ENCODE results near the gene MRPL24.

The MRPL24 gene

GRCh38 chr1:156693848-156694689 lies 46.8 kb downstream of the MRPL24 start:
- Histone ChIP-seq H3K79me2 (ENCODE audit: low read length) (no peaks in the 10 kb centered on the region), H3K4me1 (ENCODE audit: low read length) (peaks cover 9% of the 10 kb centered on the region), H3K27me3 (ENCODE audit: low read depth, low read length) (peaks cover 47% of the 10 kb centered on the region), H3K9me3 (ENCODE audit: insufficient read depth, low read length) (no peaks in the 10 kb centered on the region), H3K36me3 (replicated peaks; ENCODE audit: low read depth, low read length) (no peaks in the 10 kb centered on the region), H4K20me1 (ENCODE audit: insufficient read depth, low read length) (no peaks in the 10 kb centered on the region), H3K4me3 (ENCODE audit: low read length) (no peak overlapping the region), H2AFZ (ENCODE audit: low read depth, low read length) (no peak overlapping the region), H3K4me2 (ENCODE audit: low read length) (no peak overlapping the region), H3K9ac (ENCODE audit: low read length) (no peak overlapping the region), H3K27ac (ENCODE audit: low read length) (no peak overlapping the region)
- no peak for TF ChIP-seq EZH2phosphoT487 (IDR thresholded peaks at IDR 0.05; ENCODE audit: low read depth)
- TF ChIP-seq, protein P1, sequence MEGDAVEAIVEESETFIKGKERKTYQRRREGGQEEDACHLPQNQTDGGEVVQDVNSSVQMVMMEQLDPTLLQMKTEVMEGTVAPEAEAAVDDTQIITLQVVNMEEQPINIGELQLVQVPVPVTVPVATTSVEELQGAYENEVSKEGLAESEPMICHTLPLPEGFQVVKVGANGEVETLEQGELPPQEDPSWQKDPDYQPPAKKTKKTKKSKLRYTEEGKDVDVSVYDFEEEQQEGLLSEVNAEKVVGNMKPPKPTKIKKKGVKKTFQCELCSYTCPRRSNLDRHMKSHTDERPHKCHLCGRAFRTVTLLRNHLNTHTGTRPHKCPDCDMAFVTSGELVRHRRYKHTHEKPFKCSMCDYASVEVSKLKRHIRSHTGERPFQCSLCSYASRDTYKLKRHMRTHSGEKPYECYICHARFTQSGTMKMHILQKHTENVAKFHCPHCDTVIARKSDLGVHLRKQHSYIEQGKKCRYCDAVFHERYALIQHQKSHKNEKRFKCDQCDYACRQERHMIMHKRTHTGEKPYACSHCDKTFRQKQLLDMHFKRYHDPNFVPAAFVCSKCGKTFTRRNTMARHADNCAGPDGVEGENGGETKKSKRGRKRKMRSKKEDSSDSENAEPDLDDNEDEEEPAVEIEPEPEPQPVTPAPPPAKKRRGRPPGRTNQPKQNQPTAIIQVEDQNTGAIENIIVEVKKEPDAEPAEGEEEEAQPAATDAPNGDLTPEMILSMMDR (IDR thresholded peaks at IDR 0.05; ENCODE audit: low read depth, low read length), result no peak

GRCh38 chr1:156692925-156693847 lies 47.7 kb downstream of the MRPL24 start:
- H3K4me1 ChIP-seq (ENCODE audit: low read length), result peaks cover 11% of the 10 kb centered on the region
- no peak overlapping the region for H3K27ac ChIP-seq (ENCODE audit: low read length)
- H3K4me3 ChIP-seq (ENCODE audit: low read length), result no peak overlapping the region
- no peak overlapping the region for H3K4me2 ChIP-seq (ENCODE audit: low read length)
- H4K20me1 ChIP-seq (ENCODE audit: insufficient read depth, low read length), result no peaks in the 10 kb centered on the region
- no peaks in the 10 kb centered on the region for H3K9me3 ChIP-seq (ENCODE audit: insufficient read depth, low read length)
- H3K27me3 ChIP-seq (ENCODE audit: low read depth, low read length), result peaks cover 51% of the 10 kb centered on the region
- H3K36me3 ChIP-seq (replicated peaks; ENCODE audit: low read depth, low read length), result no peaks in the 10 kb centered on the region
- no peak overlapping the region for H3K9ac ChIP-seq (ENCODE audit: low read length)
- no peaks in the 10 kb centered on the region for H3K79me2 ChIP-seq (ENCODE audit: low read length)
- TF ChIP-seq, protein P1 (IDR thresholded peaks at IDR 0.05; ENCODE audit: low read depth, low read length), result no peak
- TF ChIP-seq EZH2phosphoT487 (IDR thresholded peaks at IDR 0.05; ENCODE audit: low read depth), result no peak
- no peak overlapping the region for H2AFZ ChIP-seq (ENCODE audit: low read depth, low read length)

DNA sequence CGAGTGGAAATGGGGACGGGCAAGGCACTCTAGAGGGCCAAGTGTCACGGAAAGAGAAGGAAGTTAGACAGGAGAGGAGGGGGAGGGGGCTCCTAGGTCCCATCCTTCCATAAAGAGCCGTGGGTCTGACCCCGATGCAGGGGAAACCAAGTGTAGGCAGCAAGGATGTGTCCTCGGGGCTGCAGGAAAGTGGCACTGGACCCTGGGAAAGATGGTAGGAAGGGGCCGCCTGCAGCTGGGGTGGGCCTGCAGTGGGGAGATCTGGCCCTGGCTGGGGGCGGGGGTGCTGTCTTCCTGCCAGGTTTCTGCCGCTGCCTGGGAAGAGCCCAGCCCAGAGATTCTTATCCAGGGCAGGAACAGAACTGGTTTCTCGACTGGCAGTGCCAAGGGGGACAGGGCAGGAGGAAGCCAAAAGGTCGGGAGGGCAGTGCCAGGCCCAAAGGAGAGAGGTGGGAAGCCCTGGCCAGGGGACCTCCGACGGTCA lies 48.4 kb downstream of the MRPL24 start:
- no peak for TF ChIP-seq EZH2phosphoT487 (IDR thresholded peaks at IDR 0.05; ENCODE audit: low read depth)
- TF ChIP-seq, protein P1 (IDR thresholded peaks at IDR 0.05; ENCODE audit: low read depth, low read length), result no peak
- H3K4me1 ChIP-seq (ENCODE audit: low read length), result peaks cover 11% of the 10 kb centered on the region
- H4K20me1 ChIP-seq (ENCODE audit: insufficient read depth, low read length), result no peaks in the 10 kb centered on the region
- H2AFZ ChIP-seq (ENCODE audit: low read depth, low read length), result no peak overlapping the region
- no peaks in the 10 kb centered on the region for H3K36me3 ChIP-seq (replicated peaks; ENCODE audit: low read depth, low read length)
- H3K79me2 ChIP-seq (ENCODE audit: low read length), result no peaks in the 10 kb centered on the region
- H3K27ac ChIP-seq (ENCODE audit: low read length), result no peak overlapping the region
- no peaks in the 10 kb centered on the region for H3K9me3 ChIP-seq (ENCODE audit: insufficient read depth, low read length)
- H3K4me3 ChIP-seq (ENCODE audit: low read length), result no peak overlapping the region
- peaks cover 51% of the 10 kb centered on the region for H3K27me3 ChIP-seq (ENCODE audit: low read depth, low read length)
- no peak overlapping the region for H3K4me2 ChIP-seq (ENCODE audit: low read length)
- H3K9ac ChIP-seq (ENCODE audit: low read length), result no peak overlapping the region
